H1 (cell line): Measurements from ENCODE around the gene USP36. TPM values are rescaled to one million over a fixed set of nuclear protein-coding genes. Genes with fewer than 3 reads are reported as not detected.

Experiments
- CTCF ChIA-PET: fragments of 300-600 bp; sonication (Branson Sonifier 250); formaldehyde crosslinking; loops from one replicate; lab custom pipeline; 2021; ENCODE audit not compliant: partially characterized antibody; lab: Charles Lee
- POLR2A ChIA-PET: fragments of 300-600 bp; sonication (Branson Sonifier 250); formaldehyde crosslinking; loops from one replicate; lab custom pipeline; 2021; ENCODE audit warnings: inconsistent platforms; ENCODE audit not compliant: partially characterized antibody; lab: Charles Lee
- DNase-seq, 2 experiments: peaks; one replicate each; pipeline versions ENCODE4 v3.0.0 to v3.0.0-alpha.2; 2010 to 2022; ENCODE audit warnings: low spot score in 2 of 2, low read depth in 1 of 2, mixed read lengths in 1 of 2
- FAIRE-seq: peaks from 2 replicates; lab custom pipeline; 2011; peaks lifted over from hg19 to GRCh38; lab: Jason Lieb, UNC
- H2AFZ ChIP-seq: 2 replicates; pipeline ENCODE4 v1.8.1; 2012; ENCODE audit warnings: low read length, inconsistent platforms
- H2AK5ac ChIP-seq: 2 replicates; pipeline ENCODE4 v1.6.1; 2013; ENCODE audit warnings: low read depth, low read length
- H2BK120ac ChIP-seq: replicated peaks from 2 replicates; pipeline ENCODE3; 2013; ENCODE audit warnings: low read depth, low read length, inconsistent platforms
- H2BK12ac ChIP-seq: 2 replicates; pipeline ENCODE4 v1.6.1; 2013; ENCODE audit warnings: low read depth, low read length
- H2BK15ac ChIP-seq: 2 replicates; pipeline ENCODE4 v1.6.1; 2013; ENCODE audit warnings: low read length
- H2BK20ac ChIP-seq: 2 replicates; pipeline ENCODE4 v1.6.1; 2013; ENCODE audit warnings: low read length
- H2BK5ac ChIP-seq: 2 replicates; pipeline ENCODE4 v1.6.1; 2013; ENCODE audit warnings: low read depth, low read length
- H3K14ac ChIP-seq: 2 replicates; pipeline ENCODE4 v1.6.1; 2013; ENCODE audit warnings: inconsistent platforms; ENCODE audit not compliant: insufficient read length
- H3K18ac ChIP-seq: 2 replicates; pipeline ENCODE4 v1.6.1; 2013; ENCODE audit warnings: low read length; ENCODE audit errors: extremely low read depth
- H3K23ac ChIP-seq: 2 replicates; pipeline ENCODE4 v1.6.1; 2013; ENCODE audit warnings: inconsistent platforms; ENCODE audit not compliant: insufficient read length
- H3K23me2 ChIP-seq: 2 replicates; pipeline ENCODE4 v1.6.1; 2013; ENCODE audit warnings: low read depth, low read length
- H3K27ac ChIP-seq: 2 replicates; pipeline ENCODE4 v1.6.1; 2011; ENCODE audit warnings: low read depth, low read length, inconsistent platforms
- H3K27me3 ChIP-seq, 4 experiments: replicated peaks in 1 of 4; 1 replicate in 1 of 4; 2 replicates in 3 of 4; pipeline versions ENCODE4 v1.6.1 to v1.8.1; 2011 to 2013; ENCODE audit warnings: low read length in 3 of 4, mild to moderate bottlenecking in 3 of 4, inconsistent platforms in 2 of 4, mixed read lengths in 2 of 4, moderate library complexity in 1 of 4; ENCODE audit not compliant: control insufficient read depth in 3 of 4, insufficient read depth in 3 of 4; ENCODE audit errors: extremely low read depth in 1 of 4
- H3K36me3 ChIP-seq, 4 experiments: 2 replicates each; pipeline versions ENCODE4 v1.6.1 to v1.8.1; 2011 to 2013; ENCODE audit warnings: mild to moderate bottlenecking in 4 of 4, low read length in 3 of 4, moderate library complexity in 2 of 4, control low read depth in 1 of 4, inconsistent platforms in 1 of 4; ENCODE audit not compliant: insufficient read depth in 4 of 4, control insufficient read depth in 2 of 4
- H3K4ac ChIP-seq: replicated peaks from 2 replicates; pipeline ENCODE3; 2013; ENCODE audit warnings: low read length, low read depth, mixed read lengths, inconsistent platforms; ENCODE audit not compliant: insufficient read length
- H3K4me1 ChIP-seq, 4 experiments: replicated peaks in 1 of 4; 1 replicate in 1 of 4; 2 replicates in 3 of 4; pipeline versions ENCODE4 v1.6.1 to v1.8.1; 2011 to 2013; ENCODE audit warnings: low read length in 3 of 4, inconsistent platforms in 2 of 4, mixed read lengths in 1 of 4; ENCODE audit not compliant: insufficient read depth in 4 of 4, control insufficient read depth in 3 of 4
- H3K4me2 ChIP-seq, 2 experiments: 2 replicates each; pipeline versions ENCODE4 v1.6.1 to v1.8.1; 2011 to 2013; ENCODE audit warnings: low read depth in 2 of 2, low read length in 2 of 2, control low read depth in 1 of 2, inconsistent platforms in 1 of 2, mild to moderate bottlenecking in 1 of 2; ENCODE audit not compliant: insufficient read depth in 1 of 2
- H3K4me3 ChIP-seq, 4 experiments: fragments of 200-600, 300-600 bp in 1 of 4; sonication (generic), shearing (Covaris generic), sonication (Bioruptor Twin) in 1 of 4; 2 replicates each; pipeline versions ENCODE4 v1.5.1 to v1.8.1; 2011 to 2016; ENCODE audit warnings: low read length in 4 of 4, low read depth in 3 of 4, control low read depth in 2 of 4, inconsistent platforms in 2 of 4, mild to moderate bottlenecking in 2 of 4, mixed read lengths in 1 of 4, moderate library complexity in 1 of 4; ENCODE audit not compliant: insufficient read depth in 2 of 4; ENCODE audit errors: extremely low read depth in 1 of 4
- H3K56ac ChIP-seq: replicated peaks from 2 replicates; pipeline ENCODE3; 2013; ENCODE audit warnings: low read depth, mild to moderate bottlenecking, mixed read lengths, low read length, inconsistent platforms; ENCODE audit not compliant: insufficient read length
- H3K79me1 ChIP-seq: 2 replicates; pipeline ENCODE4 v1.6.1; 2013; ENCODE audit warnings: low read depth, low read length, control low read depth
- H3K79me2 ChIP-seq, 2 experiments: 2 replicates each; pipeline versions ENCODE4 v1.6.1 to v1.8.1; 2012 to 2013; ENCODE audit warnings: low read length in 2 of 2, mild to moderate bottlenecking in 2 of 2, inconsistent platforms in 1 of 2; ENCODE audit not compliant: insufficient read depth in 2 of 2, control insufficient read depth in 1 of 2
- H3K9ac ChIP-seq, 4 experiments: replicated peaks in 1 of 4; 1 replicate in 1 of 4; 2 replicates in 3 of 4; pipeline versions ENCODE4 v1.6.1 to v1.8.1; 2011 to 2013; ENCODE audit warnings: low read depth in 3 of 4, low read length in 3 of 4, control low read depth in 2 of 4, mild to moderate bottlenecking in 2 of 4, moderate library complexity in 2 of 4, inconsistent platforms in 1 of 4; ENCODE audit errors: extremely low read depth in 1 of 4
- H3K9me3 ChIP-seq, 2 experiments: 2 replicates each; pipeline versions ENCODE4 v1.6.1 to v1.8.1; 2012 to 2013; ENCODE audit warnings: mild to moderate bottlenecking in 2 of 2, moderate library complexity in 2 of 2, control low read depth in 1 of 2, inconsistent platforms in 1 of 2, low read depth in 1 of 2, low read length in 1 of 2, mixed read lengths in 1 of 2; ENCODE audit not compliant: insufficient read depth in 2 of 2
- H4K20me1 ChIP-seq, 2 experiments: replicated peaks in 1 of 2; 2 replicates each; pipeline versions ENCODE3 to v1.8.1; 2011 to 2013; ENCODE audit warnings: inconsistent platforms in 2 of 2, low read length in 2 of 2, mild to moderate bottlenecking in 1 of 2; ENCODE audit not compliant: insufficient read depth in 2 of 2, control insufficient read depth in 1 of 2
- H4K5ac ChIP-seq: 2 replicates; pipeline ENCODE4 v1.6.1; 2013; ENCODE audit warnings: low read length, low read depth, mixed read lengths, inconsistent platforms; ENCODE audit not compliant: insufficient read length
- H4K8ac ChIP-seq: 2 replicates; pipeline ENCODE4 v1.8.0; 2013; ENCODE audit warnings: mild to moderate bottlenecking, moderate library complexity, low read length, inconsistent platforms; ENCODE audit not compliant: insufficient read depth; ENCODE audit errors: extremely low read depth
- H4K91ac ChIP-seq: replicated peaks from 2 replicates; pipeline ENCODE3; 2013; ENCODE audit warnings: low read length, mixed read lengths, inconsistent platforms; ENCODE audit not compliant: insufficient read length
- CBX8 ChIP-seq: fragments of 300-800, 300-1000 bp; sonication (generic); IDR thresholded peaks from 2 replicates; pipeline ENCODE4 v1.7.1; 2016; ENCODE audit warnings: low read depth, low read length, borderline replicate concordance
- CEBPB ChIP-seq: IDR thresholded peaks from 2 replicates; pipeline ENCODE4 v1.6.1; 2012; ENCODE audit warnings: low read depth, low read length
- WGBS, 2 experiments: shearing (Covaris generic) in 1 of 2; methylation state at CpG; one replicate each; pipeline versions ENCODE4 v1.1.6 to v1.1.7; 2013 to 2015; ENCODE audit warnings: low lambda C conversion rate in 2 of 2, mixed read lengths in 2 of 2, inconsistent platforms in 1 of 2, low coverage in 1 of 2, missing lambda C conversion rate in 1 of 2; ENCODE audit not compliant: insufficient replicate concordance in 2 of 2, insufficient coverage in 1 of 2, insufficient read length in 1 of 2; ENCODE audit errors: extremely low coverage in 1 of 2, missing lambda C conversion rate in 1 of 2; 5-methylcytosine and 5-hydroxymethylcytosine counted together
- polyA plus RNA-seq, 7 experiments: library from polyadenylated mRNA; depleted of rRNA in 3 of 7; stranded (reverse) in 5 of 7; unstranded in 2 of 7; fragments of >200 nt in 5 of 7; fragments of 200-250 nt in 2 of 7; gene quantifications; 1 replicate in 5 of 7; 2 replicates in 1 of 7; 4 replicates in 1 of 7; pipeline versions ENCODE4 v1.2.1 to v1.2.3, GENCODE V29; 2011 to 2013; ENCODE audit warnings: missing spikeins in 2 of 7, mixed read lengths in 2 of 7
- total RNA-seq: library from RNA; stranded (reverse); fragmentation: NEBNext Ultra II Directional; extraction: Animal tissue kit (Norgen Biotek cat#: 25700); gene quantifications from 2 replicates; pipeline ENCODE4 v1.2.1, GENCODE V29; 2021

Gene USP36
- total and polyA plus RNA-seq, 2 of the 8 experiments (the other 6 are each of a cell fraction or from before 2014, with no cell fraction given): 40.7 to 67.7 TPM

GRCh38 chr17:78797691-78798585 is 42.7 kb downstream of the USP36 start:
- Histone ChIP-seq H2BK12ac (no peak overlapping the region), H3K4me1 (no peaks in the 10 kb centered on the region), H2AFZ (no peak overlapping the region), H3K4ac (no peak overlapping the region), H3K36me3 (peaks cover 24 to 54% (median 42%) of the 10 kb centered on the region in 4 experiments), H4K8ac (peak overlapping the region; percentile 29; the same call in 1 of the 2 replicates), H3K14ac (no peak overlapping the region), H3K23me2 (peaks cover 2% of the 10 kb centered on the region; the same call in 1 of the 2 replicates), H3K4me2 (no peak overlapping the region), H3K27me3 (no peaks in the 10 kb centered on the region), H2BK5ac (no peak overlapping the region), H2AK5ac (no peak overlapping the region), H2BK120ac (no peak overlapping the region), H3K9ac (no peak overlapping the region), H3K23ac (no peak overlapping the region), H3K56ac (no peak overlapping the region), H3K4me3 (no peak overlapping the region), H2BK15ac (no peak overlapping the region), H2BK20ac (no peak overlapping the region), H4K91ac (no peak overlapping the region), H3K27ac (no peak overlapping the region), H3K9me3 (no peaks in the 10 kb centered on the region), H3K79me1 (peaks cover 6% of the 10 kb centered on the region; the same call in 1 of the 2 replicates), H4K20me1 (peaks cover 13 to 15% of the 10 kb centered on the region in 2 experiments), H3K18ac (no peak overlapping the region), H4K5ac (no peak overlapping the region), H3K79me2 (no peaks in the 10 kb centered on the region)
- WGBS, 2 experiments: 88 to 100% methylated on average over 2 to 28 of the region's 28 CpGs
- FAIRE-seq (no peak), DNase-seq (no peak)
- ChIA-PET POLR2A (interaction anchor here (0.9 to 1.7 kb wide), 6 partner anchors 9 to 13 kb away, joined by 3 to 6 read pairs (median 4); no protein-coding TSS in a partner anchor), CTCF (interaction anchor here (1.2 to 2.3 kb wide), 3 partner anchors 11 to 28 kb away, joined by 3 to 11 read pairs (median 4); no protein-coding TSS in a partner anchor)
- TF ChIP-seq CBX8: no peak
- no peak for TF ChIP-seq CEBPB
